Stomach smooth muscle (tissue), 2 donors: ENCODE measurements around the gene JAZF1.

ENCODE experiments used
- H3K27ac ChIP-seq: one replicate; pipeline ENCODE4 v1.7.0; 2013; ENCODE audit warnings: mild to moderate bottlenecking, low read length, inconsistent platforms
- H3K27me3 ChIP-seq, 2 donors: one replicate each; pipeline ENCODE4 v1.7.0; 2013; ENCODE audit warnings: low read length in 2 of 2; ENCODE audit not compliant: insufficient read depth in 2 of 2, control insufficient read depth in 1 of 2
- H3K36me3 ChIP-seq, 2 donors: one replicate each; pipeline ENCODE4 v1.7.0; 2013; ENCODE audit warnings: low read length in 2 of 2; ENCODE audit not compliant: control insufficient read depth in 2 of 2, insufficient read depth in 2 of 2
- H3K4me1 ChIP-seq: one replicate; pipeline ENCODE4 v1.7.0; 2013; ENCODE audit warnings: low read length; ENCODE audit not compliant: control insufficient read depth, insufficient read depth
- H3K4me3 ChIP-seq, 2 donors: one replicate each; pipeline ENCODE4 v1.7.0; 2013; ENCODE audit warnings: low read length in 2 of 2
- H3K9ac ChIP-seq, 2 donors: one replicate each; pipeline ENCODE4 v1.7.0; 2013; ENCODE audit warnings: low read length in 2 of 2, mild to moderate bottlenecking in 1 of 2
- H3K9me3 ChIP-seq, 2 donors: one replicate each; pipeline ENCODE4 v1.7.0; 2013; ENCODE audit warnings: low read length in 2 of 2; ENCODE audit not compliant: control insufficient read depth in 2 of 2
- donor health status: healthy.
- donor health status: Pancreatic carcinoma.

The JAZF1 gene

GRCh38 chr7:28165961-28166955 lies 14.3 kb downstream of the JAZF1 start:
- Histone ChIP-seq H3K4me1 (no peaks in the 10 kb centered on the region), H3K27me3 (no peaks in the 10 kb centered on the region), H3K9me3 (no peaks in the 10 kb centered on the region), H3K9ac (no peak overlapping the region), H3K27ac (no peak overlapping the region), H3K36me3 (no peaks in the 10 kb centered on the region), H3K4me3 (no peak overlapping the region)

DNA sequence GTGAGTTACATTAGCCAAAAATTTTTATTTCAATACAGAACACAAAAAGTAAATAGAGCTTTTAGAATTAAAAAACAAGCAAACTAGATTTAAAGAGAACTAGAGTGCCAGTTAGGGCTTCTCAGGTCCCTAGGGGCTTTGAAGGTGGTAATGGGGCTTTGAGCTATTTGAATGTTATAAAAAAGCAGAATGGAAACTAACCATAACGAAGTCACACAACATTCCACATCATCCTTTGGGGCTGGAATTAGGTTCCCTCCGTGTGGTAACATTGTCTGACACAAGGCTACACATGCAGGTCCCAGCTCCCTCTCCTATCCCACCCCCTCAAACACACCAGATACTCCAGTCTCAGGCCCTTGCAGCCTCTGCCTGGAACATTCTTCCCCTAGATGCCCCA lies 15.3 kb downstream of the JAZF1 start:
- no peaks in the 10 kb centered on the region for H3K4me1 ChIP-seq
- no peaks in the 10 kb centered on the region for H3K27me3 ChIP-seq
- H3K27ac ChIP-seq, result no peak overlapping the region
- no peaks in the 10 kb centered on the region for H3K9me3 ChIP-seq
- H3K4me3 ChIP-seq, result no peak overlapping the region
- H3K9ac ChIP-seq, result no peak overlapping the region
- H3K36me3 ChIP-seq, result no peaks in the 10 kb centered on the region

DNA sequence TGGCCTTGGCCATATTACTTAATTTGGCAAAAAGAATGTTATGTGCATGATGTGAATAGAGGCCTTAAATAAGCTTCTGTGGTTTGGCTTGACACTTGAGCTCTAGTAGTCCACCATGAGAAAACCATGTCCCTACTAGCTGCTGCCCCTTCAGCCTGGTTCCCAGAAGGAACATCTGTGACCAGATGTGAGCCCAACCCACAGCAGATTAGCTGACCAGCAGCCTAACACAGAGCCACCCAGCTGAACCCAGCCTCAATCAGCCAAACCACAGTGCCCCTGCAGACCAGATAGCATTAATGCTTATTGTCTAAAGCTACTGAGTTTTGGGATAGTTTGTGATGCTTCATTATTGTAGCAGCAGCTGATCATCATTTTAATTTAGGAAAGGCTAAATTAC lies 16.6 kb downstream of the JAZF1 start:
- H3K27me3 ChIP-seq, result no peaks in the 10 kb centered on the region
- no peak overlapping the region for H3K9ac ChIP-seq
- no peaks in the 10 kb centered on the region for H3K4me1 ChIP-seq
- peaks cover 0 to 2% of the 10 kb centered on the region in 2 donors for H3K36me3 ChIP-seq
- H3K4me3 ChIP-seq, result no peak overlapping the region
- H3K27ac ChIP-seq, result no peak overlapping the region
- no peaks in the 10 kb centered on the region for H3K9me3 ChIP-seq

DNA sequence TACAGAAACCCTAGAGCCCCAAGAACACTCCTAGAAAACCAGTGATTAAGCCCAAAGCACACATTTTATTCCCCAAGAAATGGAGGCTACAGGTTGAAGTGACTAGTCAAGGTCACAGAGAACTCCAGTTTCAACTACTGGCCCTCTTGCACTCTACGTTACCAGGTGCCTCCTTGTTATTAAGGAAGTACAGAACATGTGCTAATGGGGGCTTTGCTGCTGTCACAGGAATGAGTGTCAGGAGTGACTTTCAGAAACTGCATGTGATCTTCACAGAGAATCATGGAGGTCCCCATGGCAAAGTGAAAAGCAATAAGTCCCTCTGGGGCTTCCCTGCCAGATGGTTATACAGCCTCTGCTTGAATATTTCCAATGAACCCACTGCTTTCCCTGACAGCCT lies 19.3 kb downstream of the JAZF1 start:
- H3K4me1 ChIP-seq, result no peaks in the 10 kb centered on the region
- no peaks in the 10 kb centered on the region for H3K27me3 ChIP-seq
- peaks cover 0 to 2% of the 10 kb centered on the region in 2 donors for H3K36me3 ChIP-seq
- no peak overlapping the region for H3K9ac ChIP-seq
- no peaks in the 10 kb centered on the region for H3K9me3 ChIP-seq
- H3K4me3 ChIP-seq, result no peak overlapping the region
- H3K27ac ChIP-seq, result no peak overlapping the region

- Histone ChIP-seq H3K9ac (no peak overlapping the region), H3K9me3 (no peaks in the 10 kb centered on the region), H3K4me3 (no peak overlapping the region), H3K27ac (no peak overlapping the region), H3K36me3 (peaks cover 0 to 2% of the 10 kb centered on the region in 2 donors), H3K4me1 (no peaks in the 10 kb centered on the region), H3K27me3 (no peaks in the 10 kb centered on the region)
These were observed 20.0 kb downstream of the JAZF1 start for GRCh38 chr7:28160551-28160991.

GRCh38 chr7:28157831-28158416 lies 22.7 kb downstream of the JAZF1 start:
- Histone ChIP-seq H3K4me3 (no peak overlapping the region), H3K36me3 (peaks cover 0 to 2% of the 10 kb centered on the region in 2 donors), H3K9me3 (no peaks in the 10 kb centered on the region), H3K9ac (no peak overlapping the region), H3K27ac (no peak overlapping the region), H3K27me3 (no peaks in the 10 kb centered on the region), H3K4me1 (no peaks in the 10 kb centered on the region)

DNA sequence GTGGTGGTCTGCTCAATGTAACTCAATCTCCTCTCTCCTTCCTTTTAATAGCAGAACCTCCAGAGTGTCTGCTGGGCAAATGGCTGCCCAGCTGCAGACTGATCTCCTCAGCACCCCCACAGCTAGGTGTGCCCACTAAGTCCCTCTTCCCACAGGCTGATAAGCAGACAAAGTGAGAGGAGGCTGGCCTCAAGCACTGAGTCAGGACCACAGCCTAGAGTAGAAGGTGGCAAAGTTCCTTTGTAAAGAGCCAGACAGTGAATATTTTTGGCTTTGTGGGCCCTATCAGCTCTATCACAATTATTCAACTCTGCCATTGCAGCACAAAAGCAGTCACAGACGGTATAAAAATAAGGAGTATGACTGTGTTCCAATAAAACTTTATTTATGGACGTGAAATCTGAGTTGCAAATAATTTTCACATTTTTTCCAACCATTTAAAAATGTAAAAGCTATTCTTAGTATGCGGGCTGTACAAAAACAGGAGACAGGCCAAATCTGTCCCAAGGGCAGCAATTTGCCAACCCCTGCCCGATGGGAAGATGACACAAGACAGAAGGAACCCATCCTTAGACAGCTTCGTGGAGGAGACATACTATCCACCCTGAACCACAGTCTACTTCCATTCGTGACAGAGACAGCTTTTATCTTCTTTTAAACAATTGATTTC lies 23.4 kb downstream of the JAZF1 start:
- Histone ChIP-seq H3K4me1 (no peaks in the 10 kb centered on the region), H3K9ac (no peak overlapping the region), H3K9me3 (no peaks in the 10 kb centered on the region), H3K27me3 (no peaks in the 10 kb centered on the region), H3K27ac (no peak overlapping the region), H3K36me3 (peaks cover 0 to 2% of the 10 kb centered on the region in 2 donors), H3K4me3 (no peak overlapping the region)

GRCh38 chr7:28156401-28156800 lies 24.2 kb downstream of the JAZF1 start:
- Histone ChIP-seq H3K9me3 (no peaks in the 10 kb centered on the region), H3K36me3 (peaks cover 0 to 2% of the 10 kb centered on the region in 2 donors), H3K4me1 (no peaks in the 10 kb centered on the region), H3K4me3 (no peak overlapping the region), H3K27me3 (no peaks in the 10 kb centered on the region), H3K27ac (no peak overlapping the region), H3K9ac (no peak overlapping the region)

DNA sequence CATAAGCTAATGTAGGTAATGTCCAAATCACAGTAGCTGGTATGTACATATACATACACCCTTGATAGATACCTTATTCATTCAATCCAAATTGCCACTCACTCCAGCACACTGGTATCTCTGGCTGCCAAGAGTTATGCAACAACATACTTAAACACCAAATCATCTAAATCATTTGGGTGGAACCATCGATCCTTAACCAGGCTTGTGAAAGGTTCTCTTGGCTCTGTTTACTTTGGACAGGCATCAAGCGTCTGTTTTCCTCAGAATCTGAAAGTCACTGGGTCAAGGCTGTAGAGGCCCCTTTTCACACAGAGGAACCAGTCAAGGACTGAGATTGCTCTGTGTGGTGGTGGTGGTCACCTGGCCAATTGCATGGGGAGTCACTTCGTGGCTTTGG lies 24.6 kb downstream of the JAZF1 start:
- Histone ChIP-seq H3K9ac (no peak overlapping the region), H3K9me3 (no peaks in the 10 kb centered on the region), H3K4me3 (no peak overlapping the region), H3K27ac (no peak overlapping the region), H3K27me3 (no peaks in the 10 kb centered on the region), H3K4me1 (no peaks in the 10 kb centered on the region), H3K36me3 (peaks cover 0 to 2% of the 10 kb centered on the region in 2 donors)

GRCh38 chr7:28155019-28155660 lies 25.5 kb downstream of the JAZF1 start:
- Histone ChIP-seq H3K27me3 (no peaks in the 10 kb centered on the region), H3K27ac (no peak overlapping the region), H3K4me3 (no peak overlapping the region), H3K36me3 (peaks cover 0 to under 1% of the 10 kb centered on the region in 2 donors), H3K9me3 (no peaks in the 10 kb centered on the region), H3K4me1 (no peaks in the 10 kb centered on the region), H3K9ac (no peak overlapping the region)
